Mesodermal cell (in vitro differentiated cells): ENCODE measurements around the gene KLHL21.
"Not testable (repeated sequence)": the region's sequence is repeated elsewhere in the genome, so short reads cannot be mapped to it uniquely, and the experiment has no call there.

Experiments
- H3K27ac ChIP-seq: 2 replicates; pipeline ENCODE4 v1.7.0; 2013; ENCODE audit warnings: mild to moderate bottlenecking, low read depth, low read length, moderate library complexity; ENCODE audit not compliant: severe bottlenecking
- H3K36me3 ChIP-seq: 2 replicates; pipeline ENCODE4 v1.7.1; 2013; ENCODE audit warnings: mild to moderate bottlenecking, low read length, moderate library complexity; ENCODE audit not compliant: control insufficient read depth, insufficient read depth
- H3K4me1 ChIP-seq: one replicate; pipeline ENCODE4 v1.7.1; 2013; ENCODE audit warnings: mild to moderate bottlenecking, low read length; ENCODE audit not compliant: insufficient read depth, control insufficient read depth, poor library complexity, severe bottlenecking
- H3K4me3 ChIP-seq: 2 replicates; pipeline ENCODE4 v1.7.0; 2013; ENCODE audit warnings: low read length, control low read depth, mild to moderate bottlenecking; ENCODE audit not compliant: insufficient read depth, poor library complexity, severe bottlenecking; ENCODE audit errors: extremely low read depth
- H3K9me3 ChIP-seq: 2 replicates; pipeline ENCODE4 v1.7.1; 2013; ENCODE audit warnings: mild to moderate bottlenecking, low read length, moderate library complexity; ENCODE audit not compliant: control insufficient read depth
- WGBS, 2 experiments: methylation state at CpG; one replicate each; pipeline ENCODE4 v1.1.5; 2013; ENCODE audit warnings: missing lambda C conversion rate in 2 of 2; ENCODE audit not compliant: insufficient coverage in 2 of 2; 5-methylcytosine and 5-hydroxymethylcytosine counted together

The KLHL21 gene

DNA sequence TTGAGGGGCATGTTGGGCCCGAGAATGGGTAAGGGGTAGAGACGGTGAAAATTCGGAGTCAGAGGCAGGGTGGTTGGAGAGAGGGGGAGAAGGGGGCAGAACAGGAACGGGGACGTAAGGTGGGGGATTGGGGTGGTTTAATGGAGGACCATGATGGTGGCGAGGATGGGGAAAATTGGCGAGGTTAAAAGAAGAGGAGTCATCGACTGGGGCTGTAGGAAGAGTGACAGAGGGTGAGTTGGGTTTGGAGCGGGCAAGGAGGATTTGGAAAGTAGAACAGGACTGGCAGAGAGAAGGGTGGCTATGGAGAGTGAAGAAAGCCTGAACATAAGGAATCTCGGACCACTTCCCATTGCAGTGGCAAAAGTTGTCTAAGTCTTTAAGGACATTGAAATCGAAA, 33.6 kb downstream of the KLHL21 start:
- Histone ChIP-seq H3K4me1 (no peaks in the 10 kb centered on the region), H3K9me3 (no peaks in the 10 kb centered on the region), H3K36me3 (no peaks in the 10 kb centered on the region), H3K27ac (no peak overlapping the region), H3K4me3 (no peak overlapping the region)
- 93% methylated on average over 11 of the region's 11 CpGs for WGBS, 2 experiments

DNA sequence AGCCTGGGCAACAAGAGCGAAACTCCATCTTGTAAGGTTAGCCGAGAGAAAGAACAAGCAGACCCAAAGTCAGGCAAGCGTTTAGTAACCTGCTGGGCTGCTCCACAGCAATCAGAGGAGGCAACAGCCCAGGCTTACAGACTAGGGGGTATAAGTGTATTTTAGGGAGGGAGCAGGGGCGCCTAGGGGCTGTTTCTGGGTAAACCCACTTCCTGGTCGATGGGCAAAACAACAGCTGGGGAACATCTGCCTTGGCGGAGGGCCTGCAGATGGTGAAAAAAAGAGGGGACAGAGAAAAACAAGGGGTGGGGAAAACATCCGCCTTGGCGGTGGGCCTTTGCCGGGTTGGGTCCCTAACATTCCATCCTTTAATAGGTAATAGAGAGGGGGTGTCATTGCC, 42.4 kb downstream of the KLHL21 start:
- no peak overlapping the region for H3K27ac ChIP-seq
- H3K36me3 ChIP-seq, result no peaks in the 10 kb centered on the region
- no peaks in the 10 kb centered on the region for H3K4me1 ChIP-seq
- H3K9me3 ChIP-seq, result no peaks in the 10 kb centered on the region
- no peak overlapping the region for H3K4me3 ChIP-seq
- WGBS, 2 experiments, result 81 to 83% methylated on average over 7 to 9 of the region's 9 CpGs

DNA sequence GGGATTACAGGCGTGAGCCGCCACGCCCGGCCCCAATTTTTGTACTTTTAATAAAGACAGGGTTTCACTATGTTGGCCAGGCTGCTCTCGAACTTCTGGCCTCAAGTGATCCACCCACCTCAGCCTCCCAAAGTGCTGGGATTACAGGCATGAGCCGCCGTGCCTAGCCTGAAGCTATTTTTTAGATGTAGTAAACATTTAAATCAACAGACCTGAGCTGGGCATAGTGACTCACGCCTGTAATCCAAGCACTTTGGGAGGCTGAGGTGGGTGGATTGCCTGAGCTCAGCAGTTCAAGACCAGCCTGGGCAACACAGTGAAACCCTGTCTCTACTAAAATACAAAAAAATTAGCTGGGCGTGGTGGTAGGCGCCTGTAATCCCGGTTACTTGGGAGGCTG, 43.5 kb downstream of the KLHL21 start:
- 91 to 92% methylated on average over 7 to 8 of the region's 11 CpGs for WGBS, 2 experiments
- not testable (repeated sequence) for H3K9me3 ChIP-seq, H3K4me3 ChIP-seq, H3K36me3 ChIP-seq, H3K27ac ChIP-seq, H3K4me1 ChIP-seq

DNA sequence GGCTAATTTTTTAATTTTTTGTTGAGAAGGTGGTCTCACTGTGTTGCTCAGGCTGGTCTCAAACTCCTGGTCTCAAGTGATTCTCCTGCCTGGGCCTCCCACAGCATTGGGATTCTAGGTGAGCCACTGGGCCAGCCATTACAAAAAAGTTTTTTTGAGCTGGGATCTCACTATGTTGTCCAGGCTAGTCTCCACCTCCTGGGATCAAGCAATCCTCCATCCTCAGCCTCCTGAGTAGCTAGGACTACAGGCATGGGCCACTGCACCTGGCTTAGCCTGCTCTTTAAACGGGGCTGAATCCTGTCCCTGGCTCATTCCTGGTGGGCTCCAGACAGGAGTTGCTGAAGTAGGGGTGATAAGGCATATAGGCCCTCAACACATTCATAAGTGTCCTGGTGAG, 45.1 kb downstream of the KLHL21 start:
- H3K4me3 ChIP-seq, result no peak overlapping the region
- H3K36me3 ChIP-seq, result no peaks in the 10 kb centered on the region
- H3K9me3 ChIP-seq, result no peaks in the 10 kb centered on the region
- H3K27ac ChIP-seq, result no peak overlapping the region
- H3K4me1 ChIP-seq, result peaks cover 7% of the 10 kb centered on the region
- WGBS, 2 experiments, result 100% methylated on average over 1 of the region's 1 CpG; no CpG with 5 or more reads in 1 of the 2 experiments

DNA sequence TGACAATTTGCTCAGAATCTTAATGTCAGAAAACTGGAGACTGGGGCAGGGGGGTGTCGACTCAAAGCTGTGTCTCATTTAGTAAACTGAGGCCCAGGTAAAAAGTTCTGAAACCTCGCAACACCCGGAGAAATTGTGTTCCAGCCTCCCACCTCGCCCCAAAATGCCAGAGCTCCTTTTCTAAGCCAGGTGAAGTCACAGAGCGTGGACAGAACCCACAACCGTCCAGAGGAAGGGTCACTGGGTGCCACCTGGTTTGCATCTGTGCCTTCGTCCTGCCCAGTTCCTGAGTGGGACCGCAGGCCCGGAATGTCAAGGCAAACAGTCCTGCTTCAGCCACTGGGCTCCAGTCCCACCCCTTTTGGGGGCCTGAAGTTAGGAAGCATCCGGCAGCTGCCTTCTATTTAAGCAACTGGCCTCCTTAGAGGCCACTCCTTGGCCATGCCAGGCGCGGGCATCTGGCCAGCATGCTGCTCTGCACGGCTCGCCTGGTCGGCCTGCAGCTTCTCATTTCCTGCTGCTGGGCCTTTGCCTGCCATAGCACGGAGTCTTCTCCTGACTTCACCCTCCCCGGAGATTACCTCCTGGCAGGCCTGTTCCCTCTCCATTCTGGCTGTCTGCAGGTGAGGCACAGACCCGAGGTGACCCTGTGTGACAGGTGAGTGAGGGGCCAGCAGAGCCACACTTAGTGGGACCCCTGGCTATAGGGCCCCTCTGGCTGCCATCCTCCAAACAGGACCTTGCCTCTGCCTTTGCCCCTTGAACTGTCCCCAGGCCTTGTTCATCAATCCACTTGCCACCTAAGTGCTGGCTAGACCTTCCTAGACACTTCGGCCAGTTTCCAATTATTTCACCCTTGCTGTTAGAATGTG, 47.5 kb downstream of the KLHL21 start, which contains the start of gene TAS1R1:
Gene TAS1R1, plus strand, starts transcription at position 401 of the 872 bp plus-strand sequence. Its CDS starts 67 bp downstream, at position 468.
- Histone ChIP-seq H3K9me3 (no peaks in the 10 kb centered on the region), H3K27ac (peak within 1 kb of the TSS; percentile 29), H3K4me1 (peaks cover 7% of the 10 kb centered on the region), H3K36me3 (peaks cover 10% of the 10 kb centered on the region), H3K4me3 (peak within 1 kb of the TSS; percentile 100)
- 92% methylated on average over 14 to 18 of the region's 19 CpGs for WGBS, 2 experiments

DNA sequence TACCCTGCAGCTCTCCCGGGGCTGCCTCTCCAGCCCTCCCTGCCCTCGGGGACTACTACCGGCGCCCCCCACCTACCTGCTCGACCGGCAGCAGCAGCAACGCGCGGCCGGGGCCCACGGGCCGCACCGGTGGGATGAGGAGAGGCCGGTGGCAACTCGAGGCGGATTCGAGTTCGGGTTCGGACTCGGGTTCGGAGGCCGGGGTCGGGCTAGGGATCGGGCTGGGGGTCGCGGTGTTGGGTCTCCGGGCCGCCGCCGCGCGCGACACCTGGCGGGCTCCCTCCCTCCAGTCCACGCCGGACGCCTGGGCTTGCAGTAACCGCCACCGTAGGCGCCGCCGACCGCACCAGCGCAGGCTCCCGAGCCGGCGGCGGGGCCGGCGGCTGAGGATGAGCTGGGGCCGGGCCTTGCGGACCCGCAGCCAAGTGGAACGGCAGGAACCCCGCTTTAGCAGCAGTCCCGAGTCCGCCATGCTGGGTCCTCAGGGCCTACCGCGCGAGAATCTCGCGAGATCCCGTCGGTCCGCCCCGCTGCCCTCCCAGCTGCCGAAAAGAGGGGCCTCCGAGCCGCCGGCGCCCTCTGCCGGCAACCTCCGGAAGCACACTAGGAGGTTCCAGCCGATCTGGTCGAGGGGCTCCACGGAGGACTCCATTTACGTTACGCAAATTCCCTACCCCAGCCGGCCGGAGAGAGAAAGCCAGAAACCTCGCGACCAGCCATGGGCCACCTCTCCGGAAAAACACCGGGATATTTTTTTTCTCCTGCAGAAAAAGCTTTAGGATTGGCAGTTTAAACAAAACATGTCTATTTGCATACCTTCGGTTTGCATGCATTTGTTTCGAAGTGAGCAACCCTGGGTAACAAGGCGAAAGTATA, 48.4 kb downstream of the KLHL21 start, which contains the start of gene NOL9:
Gene NOL9, minus strand, starts transcription at position 483 of the 876 bp plus-strand sequence. Its CDS starts 11 bp downstream, at position 472.
- Histone ChIP-seq H3K27ac (peak within 1 kb of the TSS; percentile 29), H3K4me1 (peaks cover 7% of the 10 kb centered on the region), H3K36me3 (peaks cover 18% of the 10 kb centered on the region), H3K9me3 (no peaks in the 10 kb centered on the region), H3K4me3 (peak within 1 kb of the TSS; percentile 100)
- 4% methylated on average over 75 to 76 of the region's 87 CpGs for WGBS, 2 experiments

DNA sequence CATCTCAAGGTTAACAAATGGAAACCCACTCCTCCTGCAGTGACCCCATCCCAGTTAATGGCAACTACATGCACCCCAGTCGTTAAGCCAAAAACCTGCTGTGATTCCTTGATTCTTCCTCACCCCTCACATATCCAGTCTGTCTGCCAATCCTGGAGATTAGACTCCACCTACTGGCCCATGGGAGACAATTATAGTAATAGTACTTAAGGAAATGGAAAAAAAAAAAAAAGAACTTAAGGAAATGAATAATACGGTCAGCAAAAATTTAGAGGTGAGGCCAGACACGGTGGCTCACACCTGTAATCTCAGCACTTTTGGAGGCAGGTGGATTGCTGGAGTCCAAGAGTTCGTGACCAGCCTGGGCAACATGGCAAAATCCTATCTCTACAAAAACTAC, 55.4 kb downstream of the KLHL21 start:
- 92 to 98% methylated on average over 2 to 4 of the region's 4 CpGs for WGBS, 2 experiments
- Histone ChIP-seq H3K4me1 (peaks cover 15% of the 10 kb centered on the region), H3K36me3 (peaks cover 65% of the 10 kb centered on the region), H3K9me3 (no peaks in the 10 kb centered on the region), H3K4me3 (no peak overlapping the region), H3K27ac (no peak overlapping the region)

DNA sequence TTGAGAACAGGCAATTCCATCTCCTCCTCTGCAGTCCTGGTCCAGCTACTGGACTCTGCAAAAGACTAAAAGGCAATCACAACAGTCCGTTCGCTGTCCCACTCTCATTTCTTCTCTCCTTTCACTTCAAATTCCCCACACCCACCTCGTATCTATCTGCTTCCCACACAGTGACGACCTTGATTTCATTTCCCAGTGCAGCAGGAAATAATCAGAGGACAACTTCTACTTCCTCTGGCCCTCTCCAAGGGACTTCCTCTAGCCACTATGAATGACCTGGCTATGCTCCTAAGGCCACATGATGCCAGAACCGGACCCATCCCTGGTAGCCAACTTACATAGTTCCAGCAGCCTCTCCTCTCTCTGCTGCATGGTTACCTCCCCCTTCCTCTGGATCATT, 56.3 kb downstream of the KLHL21 start:
- 92 to 94% methylated on average over 5 of the region's 5 CpGs for WGBS, 2 experiments

DNA sequence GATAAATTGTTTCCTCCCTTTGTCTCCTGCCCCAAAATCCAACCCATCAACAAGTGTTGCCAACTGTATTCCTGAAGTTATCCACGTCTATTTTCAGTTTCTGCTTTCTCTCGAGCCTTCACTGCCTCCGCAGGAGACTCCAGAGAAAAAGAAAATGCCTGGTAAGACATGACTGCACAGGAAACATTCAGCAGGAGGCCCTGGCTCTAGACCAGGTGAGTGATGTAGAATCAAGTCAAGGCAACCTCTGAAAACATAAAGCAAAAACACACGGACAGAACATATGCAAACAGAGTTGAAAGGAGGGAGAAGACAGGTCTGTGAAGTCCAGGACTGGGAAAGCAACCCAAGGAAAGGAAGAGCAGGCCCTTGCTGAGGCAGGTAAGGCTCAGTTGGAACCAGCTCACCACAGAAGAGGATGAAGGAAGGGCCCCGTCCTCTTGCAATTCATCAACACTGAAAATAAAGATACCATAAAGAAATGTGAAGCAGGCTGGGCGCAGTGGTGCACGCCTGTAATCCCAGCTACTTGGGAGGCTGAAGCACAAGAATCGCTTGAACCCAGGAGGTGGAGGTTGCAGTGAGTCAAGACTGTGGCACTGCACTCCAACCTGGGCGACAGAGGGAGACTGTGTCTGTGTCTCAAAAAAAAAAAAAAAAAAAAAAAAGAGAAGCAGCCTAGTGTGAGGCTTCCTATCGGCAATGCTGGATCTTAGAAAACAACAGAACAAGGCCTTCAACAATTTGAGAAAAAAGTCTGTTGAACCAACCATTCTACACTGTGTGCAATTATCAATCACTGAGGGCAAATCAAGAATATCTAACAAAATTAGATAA, 57.2 kb downstream of the KLHL21 start:
- Histone ChIP-seq H3K27ac (peak overlapping the region; percentile 78), H3K36me3 (peaks cover 74% of the 10 kb centered on the region), H3K4me3 (no peak overlapping the region), H3K4me1 (peaks cover 15% of the 10 kb centered on the region), H3K9me3 (no peaks in the 10 kb centered on the region)
- WGBS, 2 experiments, result 78 to 84% methylated on average over 6 to 7 of the region's 10 CpGs

More for the DNA sequence above, 56.3 kb downstream of the KLHL21 start:
- no peaks in the 10 kb centered on the region for H3K9me3 ChIP-seq
- peaks cover 73% of the 10 kb centered on the region for H3K36me3 ChIP-seq
- H3K4me1 ChIP-seq, result peaks cover 15% of the 10 kb centered on the region
- H3K4me3 ChIP-seq, result no peak overlapping the region
- H3K27ac ChIP-seq, result no peak overlapping the region

DNA sequence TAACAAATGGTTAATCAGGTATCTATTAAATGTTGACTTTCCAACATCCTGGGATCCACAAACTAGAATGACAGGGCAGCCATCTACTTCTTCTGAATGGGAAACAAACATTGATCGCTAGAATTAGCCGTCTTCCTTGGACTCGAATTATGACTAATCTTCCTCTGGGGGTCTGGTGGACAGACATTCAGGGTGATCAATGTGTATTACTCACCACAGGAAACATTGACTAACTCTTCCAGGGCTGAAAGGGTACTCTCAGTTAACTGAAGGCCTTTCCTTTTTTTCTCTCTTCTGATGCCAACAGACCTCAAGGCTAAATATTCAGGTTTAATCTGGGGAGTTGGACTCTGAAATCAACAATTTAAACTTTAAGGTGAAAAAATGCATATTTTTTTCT, 57.8 kb downstream of the KLHL21 start:
- Histone ChIP-seq H3K36me3 (peaks cover 72% of the 10 kb centered on the region), H3K4me1 (peaks cover 15% of the 10 kb centered on the region), H3K9me3 (no peaks in the 10 kb centered on the region)

More for the DNA sequence above, 57.8 kb downstream of the KLHL21 start:
- H3K4me3 ChIP-seq, result no peak overlapping the region
- 93 to 96% methylated on average over 3 of the region's 3 CpGs for WGBS, 2 experiments
- H3K27ac ChIP-seq, result peak overlapping the region; percentile 78
